HFF-Myc (cell line): ENCODE data around the gene STARD8.

ENCODE experiments used
- DNase-seq: peaks from one replicate; pipeline ENCODE4 v3.0.0-alpha.2; 2011; ENCODE audit warnings: low read depth; ENCODE audit errors: extremely low read depth
- H3K4me3 ChIP-seq: replicated peaks from 2 replicates; pipeline ENCODE4 v1.5.1; 2011; ENCODE audit warnings: low read depth, mild to moderate bottlenecking, control low read depth, low read length
- TF ChIP-seq, protein P1 (sequence below): IDR thresholded peaks from 2 replicates; pipeline ENCODE4 v1.5.1; 2012; ENCODE audit warnings: mild to moderate bottlenecking, low read depth, low read length, control low read depth; ENCODE audit errors: missing control alignments

STARD8 gene

GRCh38 chrX:68721546-68721945 lies 74.1 kb downstream of the STARD8 start:
- TF ChIP-seq, protein P1, sequence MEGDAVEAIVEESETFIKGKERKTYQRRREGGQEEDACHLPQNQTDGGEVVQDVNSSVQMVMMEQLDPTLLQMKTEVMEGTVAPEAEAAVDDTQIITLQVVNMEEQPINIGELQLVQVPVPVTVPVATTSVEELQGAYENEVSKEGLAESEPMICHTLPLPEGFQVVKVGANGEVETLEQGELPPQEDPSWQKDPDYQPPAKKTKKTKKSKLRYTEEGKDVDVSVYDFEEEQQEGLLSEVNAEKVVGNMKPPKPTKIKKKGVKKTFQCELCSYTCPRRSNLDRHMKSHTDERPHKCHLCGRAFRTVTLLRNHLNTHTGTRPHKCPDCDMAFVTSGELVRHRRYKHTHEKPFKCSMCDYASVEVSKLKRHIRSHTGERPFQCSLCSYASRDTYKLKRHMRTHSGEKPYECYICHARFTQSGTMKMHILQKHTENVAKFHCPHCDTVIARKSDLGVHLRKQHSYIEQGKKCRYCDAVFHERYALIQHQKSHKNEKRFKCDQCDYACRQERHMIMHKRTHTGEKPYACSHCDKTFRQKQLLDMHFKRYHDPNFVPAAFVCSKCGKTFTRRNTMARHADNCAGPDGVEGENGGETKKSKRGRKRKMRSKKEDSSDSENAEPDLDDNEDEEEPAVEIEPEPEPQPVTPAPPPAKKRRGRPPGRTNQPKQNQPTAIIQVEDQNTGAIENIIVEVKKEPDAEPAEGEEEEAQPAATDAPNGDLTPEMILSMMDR, result no peak

DNA sequence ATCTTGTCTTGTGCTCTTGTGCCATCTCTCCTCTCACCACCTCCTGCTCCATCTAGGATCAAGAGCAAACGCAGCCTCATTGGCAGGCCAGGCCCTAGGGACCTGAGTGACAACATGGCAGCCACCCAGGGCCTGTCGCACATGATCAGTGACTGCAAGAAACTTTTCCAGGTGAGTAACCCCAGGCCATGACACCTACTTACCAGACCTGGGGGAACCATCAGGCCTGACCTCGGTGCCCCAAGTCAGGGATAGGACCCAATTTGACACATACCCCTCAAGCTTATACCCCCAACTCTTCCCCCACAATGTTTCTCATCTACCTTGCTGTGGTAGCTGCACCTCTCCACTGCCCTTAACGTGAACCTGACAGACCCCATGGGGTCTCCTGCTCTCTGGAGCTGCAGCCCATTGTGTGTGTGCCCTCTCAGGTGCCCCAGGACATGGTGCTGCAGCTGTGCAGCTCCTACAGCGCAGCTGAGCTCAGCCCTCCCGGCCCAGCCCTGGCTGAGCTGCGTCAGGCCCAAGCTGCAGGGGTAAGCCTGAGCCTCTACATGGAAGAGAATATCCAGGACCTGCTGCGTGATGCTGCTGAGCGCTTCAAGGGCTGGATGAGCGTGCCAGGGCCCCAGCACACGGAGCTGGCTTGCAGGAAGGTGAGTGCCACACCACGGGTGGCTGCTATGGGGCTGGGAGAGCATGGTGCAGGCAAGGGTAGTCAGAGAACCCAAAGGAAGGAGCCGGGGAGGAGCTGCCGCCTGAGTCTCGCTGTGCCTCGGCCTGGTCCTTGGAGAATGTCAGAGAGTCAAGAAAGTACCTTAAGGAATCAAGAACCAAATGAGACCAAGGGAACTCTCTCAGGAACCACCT lies 74.8 kb downstream of the STARD8 start:
- H3K4me3 ChIP-seq, result no peak overlapping the region
- TF ChIP-seq, protein P1, result no peak
- no peak for DNase-seq

More at GRCh38 chrX:68721546-68721945, 74.1 kb downstream of the STARD8 start:
- no peak for DNase-seq
- H3K4me3 ChIP-seq, result no peak overlapping the region

- DNase-seq, result no peak
- H3K4me3 ChIP-seq, result no peak overlapping the region
- TF ChIP-seq, protein P1, result no peak
Observed at GRCh38 chrX:68723491-68724155, 76.2 kb downstream of the STARD8 start.

DNA sequence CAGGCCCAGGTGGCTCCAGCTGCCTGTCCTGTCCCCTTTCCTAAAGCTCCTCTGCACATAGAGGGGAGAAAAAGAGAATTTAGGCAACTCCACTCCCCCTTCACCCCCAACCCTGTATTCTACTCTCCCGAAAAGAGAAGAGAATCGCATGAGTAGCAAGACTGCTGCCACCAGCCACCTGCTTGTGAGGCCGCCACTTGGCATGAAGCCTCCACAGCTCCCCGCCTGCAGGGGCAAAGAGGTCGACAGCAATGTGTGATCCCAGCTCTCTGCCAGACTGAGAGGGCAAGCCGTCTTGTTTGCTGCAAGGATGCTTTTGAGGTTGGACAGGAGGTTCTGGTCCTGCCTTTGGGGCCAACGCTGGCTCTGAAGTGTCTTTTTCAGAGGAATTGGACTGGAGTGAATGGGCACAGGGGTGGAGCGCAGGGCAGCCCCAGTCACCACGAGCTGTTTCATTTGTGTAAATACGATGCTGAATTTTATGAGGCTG lies 77.1 kb downstream of the STARD8 start:
- TF ChIP-seq, protein P1, result no peak
- no peak overlapping the region for H3K4me3 ChIP-seq
- no peak for DNase-seq

GRCh38 chrX:68725756-68726365 lies 78.4 kb downstream of the STARD8 start:
- no peak overlapping the region for H3K4me3 ChIP-seq
- no peak for DNase-seq
- TF ChIP-seq, protein P1, result no peak

DNA sequence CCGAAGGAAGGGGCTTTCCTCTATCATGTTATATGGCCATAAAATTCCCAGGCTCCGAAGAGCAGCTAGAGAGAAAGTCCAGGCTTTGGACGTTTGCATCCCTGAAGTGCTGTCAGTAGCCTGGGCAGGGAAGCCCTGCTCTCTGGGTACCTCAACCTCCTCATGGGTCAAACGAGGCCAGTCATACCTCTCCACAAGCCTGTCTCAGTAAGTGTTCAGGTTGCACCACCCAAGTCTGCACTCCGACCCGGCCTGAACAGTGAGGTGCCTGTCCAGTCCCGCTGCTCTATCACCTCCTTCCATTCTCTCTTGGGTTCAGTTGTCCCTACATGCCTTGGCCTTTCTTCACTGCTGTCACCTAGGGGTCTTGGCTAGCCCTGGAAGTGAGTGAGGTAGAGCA lies 78.9 kb downstream of the STARD8 start:
- H3K4me3 ChIP-seq, result no peak overlapping the region
- TF ChIP-seq, protein P1, result no peak
- no peak for DNase-seq
